ENCODE results near the gene LARGE1. TPM values are rescaled to one million over a fixed set of nuclear protein-coding genes. Genes with fewer than 3 reads are reported as not detected.

Gene LARGE1
- total and polyA plus RNA-seq, 2 of the 8 experiments (the other 6 are each of a cell fraction or from before 2014, with no cell fraction given), result 43.7 to 83.0 TPM

GRCh38 chr22:33888821-33889220 is 31.5 kb downstream of the LARGE1 start:
- Histone ChIP-seq H3K36me3 (ENCODE audit: control insufficient read depth in 2 of 4, insufficient read depth in 4 of 4, low read length in 3 of 4) (no peaks in the 10 kb centered on the region), H2AFZ (ENCODE audit: low read length) (no peak overlapping the region), H3K79me2 (ENCODE audit: control insufficient read depth in 1 of 2, insufficient read depth in 2 of 2, low read length in 2 of 2) (peaks cover 41 to 100% of the 10 kb centered on the region in 2 experiments), H3K9ac (replicated peaks in 1 of 4; ENCODE audit: extremely low read depth in 1 of 4, low read depth in 3 of 4, low read length in 3 of 4) (no peak overlapping the region), H2BK5ac (ENCODE audit: low read depth, low read length) (no peak overlapping the region), H4K91ac (replicated peaks; ENCODE audit: insufficient read length, low read length) (no peak overlapping the region), H2BK120ac (replicated peaks; ENCODE audit: low read depth, low read length) (no peak overlapping the region), H2AK5ac (ENCODE audit: low read depth, low read length) (no peak overlapping the region), H3K23me2 (ENCODE audit: low read depth, low read length) (no peaks in the 10 kb centered on the region; the same call in 1 of the 2 replicates), H4K20me1 (replicated peaks in 1 of 2; ENCODE audit: control insufficient read depth in 1 of 2, insufficient read depth in 2 of 2, low read length in 2 of 2) (peaks cover 13 to 14% of the 10 kb centered on the region in 2 experiments), H3K9me3 (ENCODE audit: insufficient read depth in 2 of 2, low read depth in 1 of 2, low read length in 1 of 2) (no peaks in the 10 kb centered on the region), H3K79me1 (ENCODE audit: low read depth, low read length) (peaks cover 20% of the 10 kb centered on the region), H3K4me2 (ENCODE audit: insufficient read depth in 1 of 2, low read depth in 2 of 2, low read length in 2 of 2) (no peak overlapping the region), H3K14ac (ENCODE audit: insufficient read length) (no peak overlapping the region), H4K8ac (ENCODE audit: extremely low read depth, insufficient read depth, low read length) (no peak overlapping the region), H3K23ac (ENCODE audit: insufficient read length) (no peak overlapping the region), H2BK20ac (ENCODE audit: low read length) (no peak overlapping the region), H3K4me1 (replicated peaks in 1 of 4; ENCODE audit: control insufficient read depth in 3 of 4, insufficient read depth in 4 of 4, low read length in 3 of 4) (peaks cover 14 to 35% (median 31%) of the 10 kb centered on the region in 4 experiments), H2BK15ac (ENCODE audit: low read length) (no peak overlapping the region), H4K5ac (ENCODE audit: insufficient read length, low read depth, low read length) (no peak overlapping the region), H3K56ac (replicated peaks; ENCODE audit: insufficient read length, low read depth, low read length) (no peak overlapping the region), H3K4me3 (ENCODE audit: extremely low read depth in 1 of 4, insufficient read depth in 2 of 4, low read depth in 3 of 4, low read length in 4 of 4) (no peak overlapping the region), H3K27ac (ENCODE audit: low read depth, low read length) (no peak overlapping the region), H3K27me3 (replicated peaks in 1 of 4; ENCODE audit: control insufficient read depth in 3 of 4, extremely low read depth in 1 of 4, insufficient read depth in 3 of 4, low read length in 3 of 4) (no peaks in the 10 kb centered on the region), H2BK12ac (ENCODE audit: low read depth, low read length) (no peak overlapping the region), H3K18ac (ENCODE audit: extremely low read depth, low read length) (no peak overlapping the region), H3K4ac (replicated peaks; ENCODE audit: insufficient read length, low read depth, low read length) (no peak overlapping the region)
- TF ChIP-seq ZNF274 (IDR thresholded peaks at IDR 0.05; ENCODE audit: borderline replicate concordance, extremely low read depth, low read length), result no peak
- no peak for TF ChIP-seq SP4 (IDR thresholded peaks at IDR 0.05; ENCODE audit: low read length)
- TF ChIP-seq RNF2 (IDR thresholded peaks at IDR 0.05; ENCODE audit: borderline replicate concordance, low read depth, low read length, missing control alignments, poor library complexity, severe bottlenecking), result no peak
- TF ChIP-seq SUZ12 (IDR thresholded peaks at IDR 0.05; ENCODE audit: low read length), result no peak
- TF ChIP-seq HDAC2 (IDR thresholded peaks at IDR 0.05; ENCODE audit: borderline replicate concordance in 1 of 2, low read depth in 2 of 2, low read length in 2 of 2), result no peak
- no peak for TF ChIP-seq SAP30 (IDR thresholded peaks at IDR 0.05; ENCODE audit: insufficient read depth, insufficient replicate concordance, low read length)
- no peak for TF ChIP-seq FOSL1 (IDR thresholded peaks at IDR 0.05; ENCODE audit: insufficient read depth, low read depth, low read length)
- ChIA-PET POLR2A (ENCODE audit: partially characterized antibody) (interaction anchor here (0.6 to 1.4 kb wide), 5 partner anchors 9 to 341 kb away, joined by 3 to 5 read pairs (median 4); no protein-coding TSS in a partner anchor), CTCF (ENCODE audit: partially characterized antibody) (interaction anchor here (0.8 to 1.7 kb wide), 3 partner anchors 20 to 91 kb away, joined by 3 to 7 read pairs (median 5); no protein-coding TSS in a partner anchor)
- FAIRE-seq, result no peak
- WGBS, 2 experiments (ENCODE audit: extremely low coverage in 1 of 2, insufficient coverage in 1 of 2, insufficient read length in 1 of 2, insufficient replicate concordance in 2 of 2, low coverage in 1 of 2, low lambda C conversion rate in 2 of 2, missing lambda C conversion rate in 1 of 2), result 90% methylated on average over 4 of the region's 4 CpGs; no CpG with 5 or more reads in 1 of the 2 experiments
- DNase-seq (ENCODE audit: low read depth in 1 of 2, low spot score in 2 of 2), result no peak
